WTC11 (cell line): ENCODE results near the gene CNN2. TPM values are rescaled to one million over a fixed set of nuclear protein-coding genes. Genes with fewer than 3 reads are reported as not detected.

Experiments used
- ATAC-seq: fragments of 200-7000 bp; cut with Tn5 transposase; 2 replicates; pipeline ENCODE4 v1.10.0; 2021; ENCODE audit warnings: mild to moderate bottlenecking, moderate library complexity
- CTCF ChIA-PET: fragments of 300-600 bp; sonication (Branson Sonifier 250); formaldehyde crosslinking; loops from one replicate; lab custom pipeline; 2021; ENCODE audit warnings: antibody characterized with exemption; lab: Charles Lee
- POLR2A ChIA-PET: fragments of 350-600 bp; sonication (Branson Sonifier 250); formaldehyde crosslinking; loops from one replicate; lab custom pipeline; 2021; ENCODE audit warnings: antibody characterized with exemption; lab: Charles Lee
- DNase-seq: peaks from one replicate; pipeline ENCODE4 v3.0.0; 2021; ENCODE audit warnings: low spot score
- H3K27ac Mint-ChIP-seq: 2 replicates; pipeline ENCODE4 v1.8.0; 2021; ENCODE audit warnings: mixed read lengths
- H3K27me3 Mint-ChIP-seq: 2 replicates; pipeline ENCODE4 v1.8.0; 2021; ENCODE audit warnings: low read depth, mild to moderate bottlenecking, moderate library complexity, mixed read lengths
- H3K36me3 Mint-ChIP-seq: 2 replicates; pipeline ENCODE4 v1.8.0; 2021; ENCODE audit warnings: mixed read lengths
- H3K4me1 Mint-ChIP-seq: 2 replicates; pipeline ENCODE4 v1.8.0; 2022; ENCODE audit warnings: mixed read lengths
- H3K4me3 Mint-ChIP-seq: 2 replicates; pipeline ENCODE4 v1.8.0; 2021; ENCODE audit warnings: mild to moderate bottlenecking, moderate library complexity, mixed read lengths
- H3K9me3 Mint-ChIP-seq: 2 replicates; pipeline ENCODE4 v1.8.0; 2021; ENCODE audit warnings: mixed read lengths
- ATF3 ChIP-seq: sonication (generic); formaldehyde crosslinking; conservative IDR thresholded peaks from 2 replicates; pipeline ENCODE4 v1.8.1; 2022; ENCODE audit warnings: mild to moderate bottlenecking, missing genetic modification reagents
- CREB1 ChIP-seq: sonication (generic); formaldehyde crosslinking; IDR thresholded peaks from 2 replicates; pipeline ENCODE4 v1.8.0; 2023; ENCODE audit warnings: mild to moderate bottlenecking, missing genetic modification reagents
- EMX1 ChIP-seq: fragments of 250-450 bp; sonication (Bioruptor Pico); IDR thresholded peaks from 2 replicates; pipeline ENCODE4 v1.8.0; 2021; ENCODE audit warnings: mild to moderate bottlenecking
- FOXP4 ChIP-seq: sonication (generic); formaldehyde crosslinking; IDR thresholded peaks from 2 replicates; pipeline ENCODE4 v1.8.0; 2022; ENCODE audit warnings: mild to moderate bottlenecking, missing genetic modification reagents
- GABPB1 ChIP-seq: sonication (generic); formaldehyde crosslinking; IDR thresholded peaks from 2 replicates; pipeline ENCODE4 v1.8.1; 2023; ENCODE audit warnings: mild to moderate bottlenecking, missing genetic modification reagents
- GRHL2 ChIP-seq: fragments of 250-450 bp; sonication (Bioruptor Pico); IDR thresholded peaks from 2 replicates; pipeline ENCODE4 v1.8.0; 2022; ENCODE audit warnings: mild to moderate bottlenecking, moderate library complexity; ENCODE audit not compliant: insufficient replicate concordance, severe bottlenecking
- IRF1 ChIP-seq: sonication (generic); formaldehyde crosslinking; IDR thresholded peaks from 2 replicates; pipeline ENCODE4 v1.8.0; 2023; ENCODE audit warnings: missing genetic modification reagents
- JAZF1 ChIP-seq: fragments of 250-450 bp; sonication (Bioruptor Pico); IDR thresholded peaks from 2 replicates; pipeline ENCODE4 v1.9.0; 2021; ENCODE audit warnings: moderate library complexity, mild to moderate bottlenecking, inconsistent platforms
- MLX ChIP-seq: sonication (generic); formaldehyde crosslinking; IDR thresholded peaks from 2 replicates; pipeline ENCODE4 v1.8.1; 2023; ENCODE audit warnings: mild to moderate bottlenecking, missing genetic modification reagents, moderate library complexity
- NFYB ChIP-seq: sonication (generic); formaldehyde crosslinking; conservative IDR thresholded peaks from 2 replicates; pipeline ENCODE4 v1.8.0; 2022; ENCODE audit warnings: low read depth, missing genetic modification reagents
- PREB ChIP-seq: sonication (generic); formaldehyde crosslinking; IDR thresholded peaks from 2 replicates; pipeline ENCODE4 v1.8.1; 2022; ENCODE audit warnings: mild to moderate bottlenecking, missing genetic modification reagents, moderate library complexity, borderline replicate concordance
- SMAD3 ChIP-seq: sonication (generic); formaldehyde crosslinking; IDR thresholded peaks from 2 replicates; pipeline ENCODE4 v1.8.0; 2022; ENCODE audit warnings: missing genetic modification reagents, mild to moderate bottlenecking, borderline replicate concordance
- SMAD4 ChIP-seq: sonication (generic); formaldehyde crosslinking; IDR thresholded peaks from 2 replicates; pipeline ENCODE4 v1.8.0; 2022; ENCODE audit warnings: mild to moderate bottlenecking, missing genetic modification reagents
- SP1 ChIP-seq: sonication (generic); formaldehyde crosslinking; conservative IDR thresholded peaks from 2 replicates; pipeline ENCODE4 v1.8.1; 2022; ENCODE audit warnings: missing genetic modification reagents
- TEAD1 ChIP-seq: sonication (generic); formaldehyde crosslinking; IDR thresholded peaks from 2 replicates; pipeline ENCODE4 v1.8.0; 2022; ENCODE audit warnings: mild to moderate bottlenecking, missing genetic modification reagents
- USF2 ChIP-seq: sonication (generic); formaldehyde crosslinking; IDR thresholded peaks from 2 replicates; pipeline ENCODE4 v1.8.1; 2023; ENCODE audit warnings: mild to moderate bottlenecking, missing genetic modification reagents, moderate library complexity
- ZNF512 ChIP-seq: sonication (generic); formaldehyde crosslinking; IDR thresholded peaks from 2 replicates; pipeline ENCODE4 v1.8.1; 2022; ENCODE audit warnings: missing genetic modification reagents, borderline replicate concordance
- total RNA-seq: library from RNA; stranded (reverse); gene quantifications from 3 replicates; pipeline ENCODE4 v1.2.3, GENCODE V29; 2021

CNN2 gene
- total RNA-seq, 1 experiment from 2014 or later = 390 TPM

- H3K27me3 Mint-ChIP-seq = no peaks in the 10 kb centered on the region
- POLR2A ChIA-PET = interaction anchor here (1.0 to 2.4 kb wide), 4 partner anchors 10 to 180 kb away, joined by 4 to 22 read pairs (median 10); partner anchors contain the start of gene CNN2
- H3K9me3 Mint-ChIP-seq = no peaks in the 10 kb centered on the region
- TF ChIP-seq CREB1 (CRISPR knock-in tag) (no peak), PREB (CRISPR knock-in tag) (no peak), USF2 (no peak), ATF3 (CRISPR knock-in tag) (no peak), GABPB1 (CRISPR knock-in tag) (no peak), ZNF512 (no peak), FOXP4 (CRISPR knock-in tag) (no peak), IRF1 (CRISPR knock-in tag) (no peak), MLX (CRISPR knock-in tag) (no peak), GRHL2 (CRISPR knock-in tag) (no peak), EMX1 (no peak), SMAD4 (CRISPR knock-in tag) (no peak), SMAD3 (CRISPR knock-in tag) (no peak), NFYB (CRISPR knock-in tag) (no peak), JAZF1 (CRISPR knock-in tag) (no peak), TEAD1 (no peak), SP1 (CRISPR knock-in tag) (no peak)
- H3K4me3 Mint-ChIP-seq = no peak overlapping the region
- no peak overlapping the region for H3K27ac Mint-ChIP-seq
- no peaks in the 10 kb centered on the region; the same call in 1 of the 2 replicates for H3K4me1 Mint-ChIP-seq
- CTCF ChIA-PET = interaction anchor here (0.5 to 4.8 kb wide), 9 partner anchors 9 to 186 kb away, joined by 3 to 109 read pairs (median 11); partner anchors contain the start of genes ABCA7 and ARHGAP45
- H3K36me3 Mint-ChIP-seq = peaks cover 16% of the 10 kb centered on the region
- DNase-seq (no peak), ATAC-seq (no peak)
Measured at GRCh38 chr19:1080360-1081161, 54.2 kb downstream of the CNN2 start.
